Measurements from ENCODE around the gene ANKH. TPM values are rescaled to one million over a fixed set of nuclear protein-coding genes. Genes with fewer than 3 reads are reported as not detected.

ANKH gene
- total and polyA plus RNA-seq, 8 donors, result 6.6 to 57.5 (median 10.6) TPM

DNA sequence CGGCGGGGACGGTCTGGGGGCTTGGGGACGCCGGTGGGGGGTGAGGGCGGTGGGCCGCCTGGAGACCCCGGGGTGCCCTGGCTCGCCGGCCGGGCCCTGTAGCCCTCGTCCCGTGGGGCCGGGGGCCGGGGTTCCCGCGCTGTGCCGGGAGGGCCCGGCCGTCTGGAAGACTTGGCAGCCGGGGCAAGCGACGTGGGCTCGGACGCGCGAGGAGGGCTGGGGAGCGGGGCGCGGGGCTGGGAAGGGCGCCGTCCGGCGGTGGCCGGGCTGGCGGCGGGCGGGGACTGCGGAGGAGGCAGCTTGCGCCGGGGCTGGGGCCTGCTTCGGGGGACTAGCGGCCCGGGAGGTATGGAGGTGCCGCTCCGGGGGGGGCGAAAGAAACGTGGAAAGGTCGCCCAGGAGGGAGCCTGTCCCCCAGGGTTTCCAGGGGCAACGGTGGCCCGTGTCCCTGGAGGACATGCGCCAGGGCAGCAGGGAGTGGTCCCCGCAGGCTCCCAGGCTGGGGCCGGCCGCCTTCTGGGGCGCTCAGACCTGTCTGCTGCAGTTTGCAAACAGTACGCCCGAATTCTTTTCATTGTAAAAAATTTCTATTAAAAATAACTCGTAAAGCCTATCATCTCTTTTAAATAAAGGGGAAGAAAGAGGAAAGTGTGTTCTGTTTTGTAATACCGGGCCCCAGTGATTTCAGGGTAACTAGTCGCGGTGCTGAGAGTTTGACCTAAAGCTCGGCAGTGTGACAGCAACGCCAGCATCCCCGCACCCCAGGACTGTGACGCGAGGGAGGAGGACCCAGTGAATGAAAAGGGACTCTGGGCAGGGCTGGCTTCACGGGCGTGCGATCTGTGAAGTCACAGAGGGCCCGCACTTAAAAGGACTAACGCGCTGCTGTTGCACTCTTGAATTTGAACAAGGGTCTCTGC, 752 bp upstream of the ANKH start:
- peaks cover 0 to 17% of the 10 kb centered on the region in 2 donors for H3K4me1 ChIP-seq
- DNase-seq (peak; percentile 41 to 88 (median 72)), ATAC-seq (peak; percentile 73)
- H3K27me3 ChIP-seq, result peaks cover 3 to 49% of the 10 kb centered on the region in 2 donors
- H3K4me3 ChIP-seq, result peak overlapping the region; percentile 58 to 65
- H3K9me3 ChIP-seq, result no peaks in the 10 kb centered on the region
- H3K27ac ChIP-seq, result peak overlapping the region; percentile 81 to 87
- intact Hi-C loops (cut with DNase I), result no loop called here
- peak in 1 of 2 donors; percentile 11 for TF ChIP-seq CTCF (IDR thresholded peaks at IDR 0.05)
- no peaks in the 10 kb centered on the region for H3K36me3 ChIP-seq

- no peaks in the 10 kb centered on the region for H3K9me3 ChIP-seq
- H3K4me3 ChIP-seq, result peak overlapping the region; percentile 67 to 69
- intact Hi-C loops (cut with DNase I), result no loop called here
- peaks cover 0 to 49% of the 10 kb centered on the region in 2 donors for H3K27me3 ChIP-seq
- no peak for TF ChIP-seq CTCF (IDR thresholded peaks at IDR 0.05)
- H3K4me1 ChIP-seq, result peaks cover 0 to 17% of the 10 kb centered on the region in 2 donors
- ATAC-seq, result no peak
- peak in 1 of 4 donors; percentile 39 for DNase-seq
- H3K36me3 ChIP-seq, result no peaks in the 10 kb centered on the region
- peak overlapping the region in 1 of 2 donors; percentile 61 for H3K27ac ChIP-seq
These were observed 1.0 kb downstream of the ANKH start for GRCh38 chr5:14870337-14871213.

GRCh38 chr5:14869668-14870164, 1.9 kb downstream of the ANKH start:
- ATAC-seq (no peak), DNase-seq (no peak)
- Histone ChIP-seq H3K27ac (no peak overlapping the region), H3K4me3 (peak overlapping the region in 1 of 2 donors; percentile 67), H3K9me3 (no peaks in the 10 kb centered on the region), H3K36me3 (no peaks in the 10 kb centered on the region), H3K4me1 (peaks cover 0 to 17% of the 10 kb centered on the region in 2 donors), H3K27me3 (peaks cover 0 to 48% of the 10 kb centered on the region in 2 donors)
- no peak for TF ChIP-seq CTCF (IDR thresholded peaks at IDR 0.05)
- intact Hi-C loops (cut with DNase I), result no loop called here

DNA sequence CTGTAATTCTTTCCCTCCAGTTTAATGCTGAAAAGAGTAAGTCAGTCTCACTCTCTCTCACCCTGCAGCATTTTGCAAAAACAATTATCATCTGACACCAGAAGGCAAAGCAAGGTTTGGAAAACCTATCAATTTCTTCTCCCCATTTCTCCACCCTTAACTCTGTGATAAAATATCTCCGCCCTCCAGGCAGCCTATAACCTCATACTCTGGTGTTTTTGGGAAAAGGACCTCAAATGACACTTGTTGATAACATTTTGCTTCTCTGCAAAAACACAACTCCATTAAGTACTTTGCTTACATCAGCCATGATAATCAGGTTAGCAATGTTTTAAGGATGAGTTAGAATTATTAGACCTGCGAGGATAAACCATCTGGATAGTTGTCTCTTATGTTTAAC, 2.3 kb downstream of the ANKH start:
- Histone ChIP-seq H3K4me1 (peaks cover 0 to 17% of the 10 kb centered on the region in 2 donors), H3K27me3 (peaks cover 0 to 43% of the 10 kb centered on the region in 2 donors), H3K36me3 (no peaks in the 10 kb centered on the region), H3K9me3 (no peaks in the 10 kb centered on the region), H3K4me3 (no peak overlapping the region), H3K27ac (no peak overlapping the region)
- DNase-seq, result no peak
- TF ChIP-seq CTCF (IDR thresholded peaks at IDR 0.05), result no peak
- no peak for ATAC-seq
- intact Hi-C loops (cut with DNase I), result no loop called here

Measured in left lung (tissue), 10 donors.